ENCODE measurements around the gene MAGEA9B.
"Not testable (repeated sequence)": the region's sequence is repeated elsewhere in the genome, so short reads cannot be mapped to it uniquely, and the experiment has no call there.

The MAGEA9B gene

DNA sequence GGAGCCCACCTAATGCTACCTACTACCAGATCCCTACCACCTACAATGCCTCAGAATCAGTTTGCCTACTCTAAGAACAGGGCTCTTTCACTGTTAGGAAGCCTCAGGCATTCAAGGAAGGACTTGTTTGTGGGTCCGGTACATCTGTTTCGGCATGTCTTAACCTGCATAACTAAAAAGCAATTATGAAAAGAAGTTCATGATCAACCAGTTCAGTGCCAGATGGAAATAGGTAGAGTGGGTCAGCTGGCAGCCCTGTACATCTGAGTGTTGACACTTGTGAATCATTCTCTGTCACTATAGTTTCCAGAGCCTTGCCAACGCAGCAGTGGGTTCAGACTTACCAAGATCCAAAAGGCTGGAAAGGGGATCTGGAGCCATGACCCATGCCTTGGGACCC is 41.0 kb upstream of the MAGEA9B start:
- peaks cover 68% of the 10 kb centered on the region for H3K79me2 ChIP-seq (ENCODE audit: insufficient read depth, low read length)
- peak overlapping the region; percentile 81 for H3K4me3 ChIP-seq (ENCODE audit: low read length, poor library complexity, severe bottlenecking)
- H3K27me3 ChIP-seq (ENCODE audit: insufficient read depth, low read length, poor library complexity, severe bottlenecking): no peaks in the 10 kb centered on the region
- no peaks in the 10 kb centered on the region for H3K36me3 ChIP-seq (ENCODE audit: insufficient read depth, low read length)
- no peaks in the 10 kb centered on the region for H3F3A ChIP-seq (ENCODE audit: low read depth)
- H3K9ac ChIP-seq (ENCODE audit: low read depth, low read length, poor library complexity, severe bottlenecking): peak overlapping the region; percentile 32
- peaks cover 34% of the 10 kb centered on the region for H3K4me1 ChIP-seq (ENCODE audit: insufficient read depth, low read length, poor library complexity, severe bottlenecking)
- peaks cover 22% of the 10 kb centered on the region for H4K20me1 ChIP-seq (ENCODE audit: insufficient read depth, low read length, poor library complexity, severe bottlenecking)
- H2AFZ ChIP-seq (ENCODE audit: low read length): no peak overlapping the region
- peak overlapping the region; percentile 95 for H3K4me2 ChIP-seq (ENCODE audit: low read depth, low read length, poor library complexity, severe bottlenecking)
- H3K9me2 ChIP-seq (replicated peaks; ENCODE audit: low read depth, low read length): no peaks in the 10 kb centered on the region
- H3K9me3 ChIP-seq (ENCODE audit: insufficient read depth, low read depth, low read length): no peaks in the 10 kb centered on the region
- no peak for TF ChIP-seq EZH2phosphoT487 (IDR thresholded peaks at IDR 0.05; ENCODE audit: borderline replicate concordance)
- TF ChIP-seq, protein P1, sequence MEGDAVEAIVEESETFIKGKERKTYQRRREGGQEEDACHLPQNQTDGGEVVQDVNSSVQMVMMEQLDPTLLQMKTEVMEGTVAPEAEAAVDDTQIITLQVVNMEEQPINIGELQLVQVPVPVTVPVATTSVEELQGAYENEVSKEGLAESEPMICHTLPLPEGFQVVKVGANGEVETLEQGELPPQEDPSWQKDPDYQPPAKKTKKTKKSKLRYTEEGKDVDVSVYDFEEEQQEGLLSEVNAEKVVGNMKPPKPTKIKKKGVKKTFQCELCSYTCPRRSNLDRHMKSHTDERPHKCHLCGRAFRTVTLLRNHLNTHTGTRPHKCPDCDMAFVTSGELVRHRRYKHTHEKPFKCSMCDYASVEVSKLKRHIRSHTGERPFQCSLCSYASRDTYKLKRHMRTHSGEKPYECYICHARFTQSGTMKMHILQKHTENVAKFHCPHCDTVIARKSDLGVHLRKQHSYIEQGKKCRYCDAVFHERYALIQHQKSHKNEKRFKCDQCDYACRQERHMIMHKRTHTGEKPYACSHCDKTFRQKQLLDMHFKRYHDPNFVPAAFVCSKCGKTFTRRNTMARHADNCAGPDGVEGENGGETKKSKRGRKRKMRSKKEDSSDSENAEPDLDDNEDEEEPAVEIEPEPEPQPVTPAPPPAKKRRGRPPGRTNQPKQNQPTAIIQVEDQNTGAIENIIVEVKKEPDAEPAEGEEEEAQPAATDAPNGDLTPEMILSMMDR (conservative IDR thresholded peaks at IDR 0.05; ENCODE audit: low read length): no peak

DNA sequence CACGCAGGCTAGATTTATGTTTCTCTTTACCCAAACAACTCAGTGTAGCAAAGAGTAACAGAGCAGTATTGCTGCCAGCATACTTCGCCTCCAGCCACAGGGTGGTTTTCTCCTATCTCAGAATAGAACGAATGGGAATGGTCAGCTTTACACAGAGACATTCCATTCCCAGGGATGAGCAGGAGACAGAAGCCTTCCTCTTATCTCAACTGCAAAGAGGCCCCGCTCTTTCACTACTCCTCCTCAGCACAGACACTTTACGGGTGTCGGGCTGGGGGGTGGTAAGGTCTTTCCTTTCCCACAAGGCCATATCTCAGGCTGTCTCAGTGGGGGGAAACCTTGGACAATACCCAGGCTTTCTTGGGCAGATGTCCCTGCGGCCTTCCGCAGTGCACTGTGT is 39.6 kb upstream of the MAGEA9B start:
- not testable (repeated sequence) for H3K9me3 ChIP-seq (ENCODE audit: insufficient read depth, low read depth, low read length); H3K36me3 ChIP-seq (ENCODE audit: insufficient read depth, low read length); H3F3A ChIP-seq (ENCODE audit: low read depth); H2AFZ ChIP-seq (ENCODE audit: low read length); H3K27me3 ChIP-seq (ENCODE audit: insufficient read depth, low read length, poor library complexity, severe bottlenecking); H3K4me3 ChIP-seq (ENCODE audit: low read length, poor library complexity, severe bottlenecking); H3K9ac ChIP-seq (ENCODE audit: low read depth, low read length, poor library complexity, severe bottlenecking); H3K9me2 ChIP-seq (replicated peaks; ENCODE audit: low read depth, low read length)
- peaks cover 30% of the 10 kb centered on the region for H3K4me1 ChIP-seq (ENCODE audit: insufficient read depth, low read length, poor library complexity, severe bottlenecking)
- peaks cover 71% of the 10 kb centered on the region for H3K79me2 ChIP-seq (ENCODE audit: insufficient read depth, low read length)
- peak overlapping the region; percentile 95 for H3K4me2 ChIP-seq (ENCODE audit: low read depth, low read length, poor library complexity, severe bottlenecking)
- peaks cover 22% of the 10 kb centered on the region for H4K20me1 ChIP-seq (ENCODE audit: insufficient read depth, low read length, poor library complexity, severe bottlenecking)

DNA sequence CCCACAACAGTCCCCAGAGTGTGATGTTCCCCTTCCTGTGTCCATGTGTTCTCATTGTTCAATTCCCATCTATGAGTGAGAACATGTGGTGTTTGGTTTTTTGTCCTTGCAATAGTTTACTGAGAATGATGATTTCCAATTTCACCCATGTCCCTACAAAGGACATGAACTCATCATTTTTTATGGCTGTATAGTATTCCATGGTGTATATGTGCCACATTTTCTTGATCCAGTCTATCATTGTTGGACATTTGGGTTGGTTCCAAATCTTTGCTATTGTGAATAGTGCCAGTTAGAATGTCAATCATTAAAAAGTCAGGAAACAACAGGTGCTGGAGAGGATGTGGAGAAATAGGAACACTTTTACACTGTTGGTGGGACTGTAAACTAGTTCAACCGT is 32.4 kb upstream of the MAGEA9B start:
- not testable (repeated sequence) for H3F3A ChIP-seq (ENCODE audit: low read depth); H3K36me3 ChIP-seq (ENCODE audit: insufficient read depth, low read length); H3K27me3 ChIP-seq (ENCODE audit: insufficient read depth, low read length, poor library complexity, severe bottlenecking); H3K4me1 ChIP-seq (ENCODE audit: insufficient read depth, low read length, poor library complexity, severe bottlenecking); H3K9me2 ChIP-seq (replicated peaks; ENCODE audit: low read depth, low read length); H2AFZ ChIP-seq (ENCODE audit: low read length); H3K9ac ChIP-seq (ENCODE audit: low read depth, low read length, poor library complexity, severe bottlenecking); H4K20me1 ChIP-seq (ENCODE audit: insufficient read depth, low read length, poor library complexity, severe bottlenecking); H3K4me3 ChIP-seq (ENCODE audit: low read length, poor library complexity, severe bottlenecking); H3K9me3 ChIP-seq (ENCODE audit: insufficient read depth, low read depth, low read length); H3K4me2 ChIP-seq (ENCODE audit: low read depth, low read length, poor library complexity, severe bottlenecking)
- peaks cover 49% of the 10 kb centered on the region; the same call in 1 of the 2 replicates for H3K79me2 ChIP-seq (ENCODE audit: insufficient read depth, low read length)

DNA sequence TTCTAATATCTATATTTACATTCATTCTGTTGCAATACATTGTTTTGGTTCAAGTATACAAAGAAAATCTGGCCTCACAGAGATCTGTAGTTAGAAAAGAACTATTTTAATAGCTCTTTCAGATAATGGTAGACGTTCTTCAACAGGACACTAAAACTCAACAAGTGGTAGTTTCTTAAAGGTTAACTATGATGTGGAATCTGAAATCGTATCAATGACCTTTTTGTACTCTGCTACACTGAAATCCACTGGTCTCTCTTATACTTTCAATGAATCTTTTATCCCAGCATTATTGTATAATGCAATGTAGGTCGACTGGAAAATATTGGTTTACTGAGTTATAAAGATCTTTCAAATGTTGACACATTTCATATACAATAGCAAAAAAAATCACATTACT is 31.6 kb upstream of the MAGEA9B start:
- Histone ChIP-seq H3K4me2 (ENCODE audit: low read depth, low read length, poor library complexity, severe bottlenecking) (no peak overlapping the region), H3K4me3 (ENCODE audit: low read length, poor library complexity, severe bottlenecking) (no peak overlapping the region), H3K9me3 (ENCODE audit: insufficient read depth, low read depth, low read length) (no peaks in the 10 kb centered on the region), H3K27me3 (ENCODE audit: insufficient read depth, low read length, poor library complexity, severe bottlenecking) (no peaks in the 10 kb centered on the region), H3K36me3 (ENCODE audit: insufficient read depth, low read length) (no peaks in the 10 kb centered on the region), H3K9ac (ENCODE audit: low read depth, low read length, poor library complexity, severe bottlenecking) (no peak overlapping the region), H3K79me2 (ENCODE audit: insufficient read depth, low read length) (peaks cover 47% of the 10 kb centered on the region; the same call in 1 of the 2 replicates), H2AFZ (ENCODE audit: low read length) (no peak overlapping the region), H4K20me1 (ENCODE audit: insufficient read depth, low read length, poor library complexity, severe bottlenecking) (no peaks in the 10 kb centered on the region), H3F3A (ENCODE audit: low read depth) (no peaks in the 10 kb centered on the region), H3K4me1 (ENCODE audit: insufficient read depth, low read length, poor library complexity, severe bottlenecking) (no peaks in the 10 kb centered on the region), H3K9me2 (replicated peaks; ENCODE audit: low read depth, low read length) (no peaks in the 10 kb centered on the region)
- no peak for TF ChIP-seq EZH2phosphoT487 (IDR thresholded peaks at IDR 0.05; ENCODE audit: borderline replicate concordance)
- TF ChIP-seq, protein P1 (conservative IDR thresholded peaks at IDR 0.05; ENCODE audit: low read length): no peak

All from Loucy (cell line).